ENCODE data around the gene PRELID1.

PRELID1 gene

DNA sequence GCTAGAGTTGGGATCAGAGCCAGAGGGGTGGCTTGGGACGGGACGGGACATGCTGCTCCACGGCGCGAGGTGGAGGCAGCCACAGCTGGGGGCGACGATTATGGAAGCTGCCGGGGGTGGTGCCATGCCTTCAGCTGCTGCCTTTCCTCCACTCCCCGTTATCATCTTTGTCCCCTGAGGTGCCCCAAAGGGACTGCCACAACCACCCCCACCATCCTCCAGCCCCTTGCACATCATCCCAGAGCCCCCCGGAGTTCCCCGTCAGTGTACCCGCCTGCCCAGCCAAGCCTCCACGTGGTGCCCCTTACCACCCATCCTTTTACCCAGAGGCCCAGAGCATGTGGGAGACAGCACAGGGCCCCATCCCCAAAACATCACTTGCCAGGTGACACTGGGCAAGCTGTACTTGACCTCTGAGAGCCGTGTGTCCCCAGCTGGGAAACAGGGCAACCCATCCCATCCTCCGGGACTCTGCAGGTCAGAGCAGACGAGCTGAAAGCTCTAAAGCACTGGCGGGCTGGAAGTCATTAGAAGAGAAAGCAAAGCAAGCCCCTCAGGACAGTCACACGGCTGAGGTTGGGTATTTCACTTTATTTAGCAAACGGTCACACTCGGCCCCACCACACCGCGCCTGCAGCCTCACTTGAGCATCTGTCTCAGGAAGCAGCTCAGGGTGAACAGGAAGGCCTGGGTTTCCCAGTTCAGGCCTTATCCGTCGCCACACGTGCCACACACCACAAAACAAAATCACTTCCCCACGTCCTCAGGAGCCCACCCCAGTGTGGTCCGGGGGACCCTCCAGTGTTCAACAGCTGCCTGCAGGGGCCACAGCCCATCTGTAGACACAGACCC lies 27.6 kb downstream of the PRELID1 start:
- Histone ChIP-seq H3K36me3 (ENCODE audit: control insufficient read depth, insufficient read depth, low read length) (peaks cover 67% of the 10 kb centered on the region), H3K9me3 (ENCODE audit: control insufficient read depth, insufficient read depth, low read depth, low read length) (no peaks in the 10 kb centered on the region), H3K9ac (ENCODE audit: low read length) (no peak overlapping the region), H3K4me3 (ENCODE audit: low read depth, low read length) (no peak overlapping the region), H3K27ac (ENCODE audit: low read depth, low read length) (no peak overlapping the region), H3K4me1 (ENCODE audit: control insufficient read depth, insufficient read depth, low read length) (peaks cover 7% of the 10 kb centered on the region), H3K27me3 (ENCODE audit: control insufficient read depth, insufficient read depth, low read length) (no peaks in the 10 kb centered on the region)

DNA sequence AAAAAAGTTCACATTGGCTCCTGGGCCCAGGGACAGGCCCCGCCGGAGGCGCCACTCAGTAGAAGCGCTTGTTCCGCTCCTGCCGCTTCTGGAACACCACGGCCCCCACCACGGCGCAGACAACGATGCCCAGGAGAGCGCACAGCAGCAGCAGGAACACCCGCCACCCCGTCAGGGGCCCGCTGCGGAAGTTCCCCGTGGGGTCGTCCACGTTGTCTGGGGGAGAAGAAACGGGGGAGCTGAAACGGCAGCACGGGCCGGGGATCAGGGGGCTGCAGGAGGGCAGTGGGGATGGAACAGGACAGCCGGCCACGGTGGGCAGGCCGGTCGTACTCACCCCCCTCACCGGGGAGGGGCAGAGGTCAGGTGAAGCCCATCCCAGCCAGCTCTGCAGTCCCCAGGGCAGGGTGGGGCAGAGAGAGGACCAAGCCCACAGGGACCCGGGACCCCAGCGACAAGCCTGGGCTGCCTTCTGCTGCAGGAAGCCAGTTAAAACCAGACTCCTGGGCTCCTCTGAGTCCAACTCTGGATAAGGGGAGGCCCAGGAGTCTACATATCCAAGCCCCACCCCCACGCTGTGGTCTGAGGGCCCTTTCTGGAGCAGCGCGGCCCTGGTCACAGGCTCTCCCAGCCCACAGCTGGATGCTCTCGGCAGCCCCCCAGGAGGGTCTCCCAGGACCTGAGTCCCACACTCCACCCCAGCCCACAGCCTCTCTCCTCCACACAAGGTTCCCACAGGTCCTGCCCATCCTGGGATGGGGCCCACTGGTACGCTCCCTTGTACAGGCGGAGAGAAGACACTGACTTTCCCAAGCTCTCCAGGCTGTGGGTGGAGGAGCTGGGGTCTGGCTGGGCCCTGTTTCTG lies 28.7 kb downstream of the PRELID1 start:
- H3K9me3 ChIP-seq (ENCODE audit: control insufficient read depth, insufficient read depth, low read depth, low read length), result no peaks in the 10 kb centered on the region
- no peak overlapping the region for H3K9ac ChIP-seq (ENCODE audit: low read length)
- no peaks in the 10 kb centered on the region for H3K27me3 ChIP-seq (ENCODE audit: control insufficient read depth, insufficient read depth, low read length)
- no peak overlapping the region for H3K4me3 ChIP-seq (ENCODE audit: low read depth, low read length)
- peaks cover 16% of the 10 kb centered on the region for H3K4me1 ChIP-seq (ENCODE audit: control insufficient read depth, insufficient read depth, low read length)
- no peak overlapping the region for H3K27ac ChIP-seq (ENCODE audit: low read depth, low read length)
- peaks cover 77% of the 10 kb centered on the region for H3K36me3 ChIP-seq (ENCODE audit: control insufficient read depth, insufficient read depth, low read length)

DNA sequence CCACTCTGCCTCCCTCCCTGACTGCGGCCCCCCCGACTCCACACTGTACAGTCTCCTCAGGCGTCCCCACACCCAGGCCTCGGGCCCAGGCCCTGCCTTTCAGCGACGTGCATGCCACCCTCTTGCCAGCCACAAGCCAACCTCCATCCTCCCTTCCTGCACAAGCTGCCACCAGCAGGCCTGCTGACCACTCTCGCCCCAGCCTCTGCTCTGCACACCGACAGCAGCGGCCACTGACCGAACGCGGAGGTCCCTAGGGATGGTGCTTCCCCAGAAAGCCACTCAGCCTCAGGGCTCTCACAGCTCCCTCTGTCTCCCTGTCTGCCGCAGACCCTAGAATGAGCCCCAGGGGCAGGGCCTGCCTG lies 29.3 kb downstream of the PRELID1 start:
- no peak overlapping the region for H3K4me3 ChIP-seq (ENCODE audit: low read depth, low read length)
- H3K9me3 ChIP-seq (ENCODE audit: control insufficient read depth, insufficient read depth, low read depth, low read length), result no peaks in the 10 kb centered on the region
- no peaks in the 10 kb centered on the region for H3K27me3 ChIP-seq (ENCODE audit: control insufficient read depth, insufficient read depth, low read length)
- no peak overlapping the region for H3K27ac ChIP-seq (ENCODE audit: low read depth, low read length)
- peaks cover 83% of the 10 kb centered on the region for H3K36me3 ChIP-seq (ENCODE audit: control insufficient read depth, insufficient read depth, low read length)
- no peak overlapping the region for H3K9ac ChIP-seq (ENCODE audit: low read length)
- peaks cover 21% of the 10 kb centered on the region for H3K4me1 ChIP-seq (ENCODE audit: control insufficient read depth, insufficient read depth, low read length)

DNA sequence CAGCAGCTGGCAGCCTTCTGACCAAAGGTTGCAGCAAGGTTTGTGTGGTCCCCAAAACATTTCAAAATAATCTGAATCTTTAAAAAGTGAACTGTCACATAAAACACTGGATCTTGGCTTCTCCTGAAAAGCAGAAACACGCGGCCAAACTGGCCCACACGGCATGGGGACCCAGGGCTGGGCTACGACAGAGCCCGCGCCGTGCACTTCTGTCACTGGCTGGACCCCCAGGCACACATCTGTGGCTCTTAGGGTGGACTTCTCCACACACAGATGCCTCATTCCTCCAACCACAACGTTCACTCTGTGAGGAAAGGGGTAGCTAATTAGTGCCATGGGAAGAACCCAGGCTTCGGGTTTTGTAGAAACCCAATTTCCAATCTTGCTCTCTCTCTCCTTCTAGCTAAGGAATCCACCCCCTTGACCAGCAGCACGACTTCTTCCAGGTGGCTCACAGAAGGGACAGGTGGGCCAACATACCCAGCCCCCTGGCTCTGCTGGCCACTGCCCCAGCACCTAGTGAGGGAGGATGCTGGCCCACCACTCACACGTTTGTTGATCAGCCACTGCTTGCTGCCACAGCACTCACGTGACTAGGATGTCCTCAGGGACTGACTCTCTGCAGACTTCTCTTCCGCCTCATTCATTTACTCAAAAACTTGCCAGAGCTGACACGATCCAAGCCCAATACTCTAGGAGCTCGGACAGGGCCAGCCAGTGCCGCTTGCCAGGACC lies 30.0 kb downstream of the PRELID1 start:
- H3K27ac ChIP-seq (ENCODE audit: low read depth, low read length), result no peak overlapping the region
- no peak overlapping the region for H3K4me3 ChIP-seq (ENCODE audit: low read depth, low read length)
- H3K27me3 ChIP-seq (ENCODE audit: control insufficient read depth, insufficient read depth, low read length), result no peaks in the 10 kb centered on the region
- peaks cover 20% of the 10 kb centered on the region for H3K4me1 ChIP-seq (ENCODE audit: control insufficient read depth, insufficient read depth, low read length)
- H3K9ac ChIP-seq (ENCODE audit: low read length), result no peak overlapping the region
- H3K36me3 ChIP-seq (ENCODE audit: control insufficient read depth, insufficient read depth, low read length), result peaks cover 89% of the 10 kb centered on the region
- no peaks in the 10 kb centered on the region for H3K9me3 ChIP-seq (ENCODE audit: control insufficient read depth, insufficient read depth, low read depth, low read length)

DNA sequence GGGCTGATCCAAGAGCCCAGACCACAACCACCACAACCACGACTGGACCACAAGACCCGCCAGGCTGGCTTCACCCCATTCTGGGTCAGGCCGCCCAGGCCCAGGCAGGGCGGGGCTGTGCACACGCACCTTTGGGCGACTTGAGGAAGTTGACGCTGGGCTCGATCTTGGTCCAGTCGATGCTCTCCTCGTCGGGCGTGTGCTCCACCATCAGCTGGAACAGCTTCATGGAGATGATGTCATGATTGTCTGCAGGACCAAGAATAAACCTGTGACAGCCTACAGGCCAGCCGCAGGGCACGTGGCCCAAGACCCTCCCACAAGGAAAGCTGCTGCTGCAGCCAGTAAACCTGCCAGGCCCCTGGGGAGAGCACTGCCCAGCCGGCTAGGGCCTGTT lies 30.6 kb downstream of the PRELID1 start:
- no peak overlapping the region for H3K4me3 ChIP-seq (ENCODE audit: low read depth, low read length)
- peaks cover 92% of the 10 kb centered on the region for H3K36me3 ChIP-seq (ENCODE audit: control insufficient read depth, insufficient read depth, low read length)
- H3K9ac ChIP-seq (ENCODE audit: low read length), result no peak overlapping the region
- no peaks in the 10 kb centered on the region for H3K9me3 ChIP-seq (ENCODE audit: control insufficient read depth, insufficient read depth, low read depth, low read length)
- H3K27me3 ChIP-seq (ENCODE audit: control insufficient read depth, insufficient read depth, low read length), result no peaks in the 10 kb centered on the region
- H3K27ac ChIP-seq (ENCODE audit: low read depth, low read length), result no peak overlapping the region
- H3K4me1 ChIP-seq (ENCODE audit: control insufficient read depth, insufficient read depth, low read length), result peaks cover 22% of the 10 kb centered on the region

DNA sequence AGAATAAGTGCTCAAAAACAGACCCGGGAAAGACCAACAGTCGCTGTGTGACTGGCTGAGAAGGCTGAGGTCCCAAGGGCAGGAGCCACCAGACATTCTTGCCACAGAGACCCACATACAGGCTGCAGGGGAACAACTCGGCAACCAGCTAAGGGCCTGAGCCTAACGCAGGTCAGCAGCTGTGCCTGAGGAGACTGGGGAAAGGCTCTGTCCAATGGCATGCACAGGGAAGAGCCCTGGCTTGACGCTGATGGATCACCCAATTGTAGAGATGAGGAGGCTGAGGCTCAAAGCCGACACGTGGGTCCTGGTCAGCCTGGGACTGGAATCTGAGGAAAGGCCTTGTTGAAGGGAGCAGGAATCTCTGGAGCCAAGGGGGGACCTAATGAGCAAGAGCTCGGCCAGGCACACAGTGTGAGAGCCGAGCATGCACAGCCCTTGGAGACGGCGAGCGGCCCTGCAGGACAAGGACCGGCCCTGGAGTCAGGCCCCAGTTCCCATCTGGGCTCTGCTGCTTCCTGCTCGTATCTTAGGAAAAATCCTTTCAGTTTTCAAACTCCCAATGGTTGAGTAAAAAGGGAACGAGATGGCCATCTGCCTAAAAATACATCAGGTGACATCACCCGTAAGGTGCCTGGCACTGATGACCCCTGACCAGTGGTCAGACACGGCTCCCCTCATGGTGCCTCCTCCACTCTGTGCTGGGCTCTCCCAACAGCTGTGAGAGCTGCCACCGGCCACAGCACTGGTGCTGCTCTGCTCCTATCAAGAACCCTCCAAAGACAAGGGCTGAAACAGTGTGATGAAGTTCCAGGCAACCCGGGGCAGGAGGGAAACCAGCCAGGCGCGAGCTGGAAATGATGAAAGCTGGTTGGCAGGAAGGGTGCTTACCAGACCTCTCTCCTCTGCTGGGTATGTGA lies 31.4 kb downstream of the PRELID1 start:
- no peak overlapping the region for H3K27ac ChIP-seq (ENCODE audit: low read depth, low read length)
- H3K9me3 ChIP-seq (ENCODE audit: control insufficient read depth, insufficient read depth, low read depth, low read length), result no peaks in the 10 kb centered on the region
- no peaks in the 10 kb centered on the region for H3K27me3 ChIP-seq (ENCODE audit: control insufficient read depth, insufficient read depth, low read length)
- peaks cover 30% of the 10 kb centered on the region for H3K4me1 ChIP-seq (ENCODE audit: control insufficient read depth, insufficient read depth, low read length)
- H3K9ac ChIP-seq (ENCODE audit: low read length), result no peak overlapping the region
- no peak overlapping the region for H3K4me3 ChIP-seq (ENCODE audit: low read depth, low read length)
- H3K36me3 ChIP-seq (ENCODE audit: control insufficient read depth, insufficient read depth, low read length), result peaks cover 86% of the 10 kb centered on the region

DNA sequence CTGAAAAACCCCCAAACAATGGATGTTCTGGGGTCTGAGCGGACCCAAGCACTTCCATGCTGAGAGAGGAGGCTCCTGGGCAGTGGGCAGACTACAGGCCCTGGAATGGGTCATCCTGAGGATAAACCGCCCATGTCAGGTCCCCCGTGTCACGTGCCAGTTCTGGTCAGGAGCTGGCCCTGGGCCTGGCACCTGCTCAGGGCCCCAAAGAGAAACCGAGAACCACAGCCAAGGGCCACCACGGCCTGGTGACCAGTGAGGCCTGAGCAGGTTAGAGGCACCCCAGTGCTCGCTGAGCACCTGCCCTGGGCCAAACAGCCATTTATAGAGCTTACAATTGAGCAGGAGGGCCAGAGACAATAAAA lies 32.1 kb downstream of the PRELID1 start:
- Histone ChIP-seq H3K27me3 (ENCODE audit: control insufficient read depth, insufficient read depth, low read length) (no peaks in the 10 kb centered on the region), H3K4me3 (ENCODE audit: low read depth, low read length) (no peak overlapping the region), H3K9ac (ENCODE audit: low read length) (no peak overlapping the region), H3K9me3 (ENCODE audit: control insufficient read depth, insufficient read depth, low read depth, low read length) (no peaks in the 10 kb centered on the region), H3K4me1 (ENCODE audit: control insufficient read depth, insufficient read depth, low read length) (peaks cover 33% of the 10 kb centered on the region), H3K27ac (ENCODE audit: low read depth, low read length) (no peak overlapping the region), H3K36me3 (ENCODE audit: control insufficient read depth, insufficient read depth, low read length) (peaks cover 80% of the 10 kb centered on the region)

DNA sequence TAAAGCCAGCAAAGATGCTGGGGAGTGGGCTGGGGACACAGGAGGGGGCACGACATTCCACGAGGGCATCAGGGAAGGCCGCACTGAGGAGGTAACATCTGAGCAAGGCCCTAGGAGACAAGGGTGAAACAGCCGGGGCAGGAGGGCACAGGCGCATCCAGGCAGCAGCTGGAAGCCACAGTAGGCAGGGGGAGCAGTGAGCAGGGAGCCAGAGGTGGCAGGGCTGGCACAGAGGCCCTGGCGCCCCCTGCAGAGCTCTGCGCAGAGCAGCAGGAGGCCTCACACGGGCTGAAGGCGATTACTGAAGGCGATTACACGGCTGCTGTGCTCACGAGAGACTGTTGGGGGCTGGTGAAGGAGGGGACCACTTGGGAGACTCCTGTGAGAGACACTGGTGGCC lies 32.5 kb downstream of the PRELID1 start:
- Histone ChIP-seq H3K36me3 (ENCODE audit: control insufficient read depth, insufficient read depth, low read length) (peaks cover 77% of the 10 kb centered on the region), H3K4me3 (ENCODE audit: low read depth, low read length) (no peak overlapping the region), H3K27ac (ENCODE audit: low read depth, low read length) (peak overlapping the region; percentile 67; the same call in 1 of the 2 replicates), H3K27me3 (ENCODE audit: control insufficient read depth, insufficient read depth, low read length) (no peaks in the 10 kb centered on the region), H3K4me1 (ENCODE audit: control insufficient read depth, insufficient read depth, low read length) (peaks cover 33% of the 10 kb centered on the region), H3K9me3 (ENCODE audit: control insufficient read depth, insufficient read depth, low read depth, low read length) (no peaks in the 10 kb centered on the region), H3K9ac (ENCODE audit: low read length) (no peak overlapping the region)

DNA sequence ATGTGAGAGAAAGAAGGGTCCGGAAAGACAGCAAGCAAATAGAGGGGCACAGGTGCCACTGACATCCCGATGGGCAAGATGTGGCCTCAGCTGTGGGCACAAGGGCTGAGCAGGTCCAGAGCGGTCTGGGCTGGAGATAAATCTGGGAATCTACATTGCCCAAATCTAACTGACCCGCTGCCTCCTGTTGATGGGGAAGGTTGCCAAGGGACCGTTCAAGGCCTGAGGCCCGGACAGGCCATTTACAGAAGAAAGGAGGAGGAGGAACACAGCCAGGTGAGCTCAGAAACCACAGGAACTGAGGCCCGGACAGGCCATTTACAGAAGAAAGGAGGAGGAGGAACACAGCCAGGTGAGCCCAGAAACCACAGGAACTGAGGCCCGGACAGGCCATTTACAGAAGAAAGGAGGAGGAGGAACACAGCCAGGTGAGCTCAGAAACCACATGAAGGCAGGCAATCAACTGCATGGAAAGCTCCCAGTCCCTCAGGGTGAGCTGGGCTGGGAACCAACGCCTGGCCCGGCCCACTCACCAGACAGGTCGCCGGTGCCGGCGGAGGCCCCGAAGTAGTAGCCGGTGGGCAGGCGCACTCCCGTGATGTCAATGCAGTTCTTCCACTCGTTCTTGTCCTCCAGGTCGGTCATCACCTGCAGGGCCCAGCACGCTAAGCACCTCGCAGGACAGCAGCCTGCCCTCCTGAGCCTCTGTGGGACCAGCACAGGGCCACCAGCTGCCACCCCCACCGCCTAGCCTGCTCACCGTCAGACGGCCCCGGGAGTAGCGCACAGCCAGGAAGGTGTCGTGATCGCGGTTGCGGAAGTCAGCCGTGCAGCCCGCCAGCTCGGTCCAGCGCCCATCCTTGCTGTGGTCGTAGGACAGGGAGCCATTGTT lies 33.2 kb downstream of the PRELID1 start:
- no peaks in the 10 kb centered on the region for H3K27me3 ChIP-seq (ENCODE audit: control insufficient read depth, insufficient read depth, low read length)
- H3K4me1 ChIP-seq (ENCODE audit: control insufficient read depth, insufficient read depth, low read length), result peaks cover 33% of the 10 kb centered on the region
- no peak overlapping the region for H3K4me3 ChIP-seq (ENCODE audit: low read depth, low read length)
- H3K36me3 ChIP-seq (ENCODE audit: control insufficient read depth, insufficient read depth, low read length), result peaks cover 76% of the 10 kb centered on the region
- H3K9me3 ChIP-seq (ENCODE audit: control insufficient read depth, insufficient read depth, low read depth, low read length), result no peaks in the 10 kb centered on the region
- peak overlapping the region; percentile 5 for H3K9ac ChIP-seq (ENCODE audit: low read length)
- peak overlapping the region; percentile 67; the same call in 1 of the 2 replicates for H3K27ac ChIP-seq (ENCODE audit: low read depth, low read length)

All from HUES6 (cell line).